HG02763 (cell line): ENCODE results near the gene TBC1D3K.
"Not testable (repeated sequence)": the region's sequence is repeated elsewhere in the genome, so short reads cannot be mapped to it uniquely, and the experiment has no call there.

Experiments
- ATAC-seq: cut with Tn5 transposase; IDR thresholded peaks from one replicate; pipeline ENCODE4 v1.9.1; 2021; ENCODE audit warnings: mild to moderate bottlenecking, moderate library complexity; ENCODE audit not compliant: unreplicated experiment

Gene TBC1D3K

DNA sequence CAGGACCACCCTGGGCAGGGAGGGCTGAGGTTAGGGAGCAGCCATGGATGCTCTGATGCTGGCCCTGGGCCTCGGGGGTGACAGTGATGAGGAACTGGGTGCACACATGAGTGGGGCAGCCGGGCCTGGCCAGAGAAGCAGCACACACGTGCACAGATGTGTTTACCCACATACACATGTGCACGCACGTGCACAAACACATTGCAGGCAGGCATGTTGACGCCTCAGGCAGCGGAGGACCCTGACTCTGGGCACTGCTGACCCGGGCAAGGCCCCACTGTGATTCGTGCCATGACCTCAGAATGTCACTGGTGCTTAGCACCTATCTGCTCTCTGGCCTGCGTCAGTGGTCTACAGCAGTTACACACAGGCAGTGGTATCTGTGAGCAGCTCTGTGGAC is at the start of gene TBC1D3K:
TBC1D3K (plus strand) TSS at position 301 of the 400 bp plus-strand sequence. CDS start 1,585 bp downstream, outside the sequence.
- not testable (repeated sequence) for ATAC-seq

DNA sequence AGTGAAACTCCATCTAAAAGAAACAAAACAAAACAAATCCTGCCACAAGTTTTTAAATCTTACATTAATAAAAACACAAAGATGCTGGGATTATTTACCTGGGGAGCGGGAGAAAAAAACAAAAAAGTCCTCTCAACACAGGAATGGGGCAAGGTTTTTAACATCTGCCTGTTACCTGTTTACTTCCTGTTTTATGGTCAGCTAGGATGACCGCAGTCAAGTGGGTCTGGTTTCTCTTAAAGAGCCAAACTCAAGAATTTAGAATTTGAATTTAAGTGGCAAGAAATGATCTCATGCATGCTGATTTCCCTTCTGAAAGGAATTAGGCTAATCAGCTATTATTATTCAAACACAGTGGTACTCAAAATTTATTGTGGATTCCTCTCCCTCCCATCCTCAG is 39.7 kb upstream of the TBC1D3K start:
- no peak for ATAC-seq

DNA sequence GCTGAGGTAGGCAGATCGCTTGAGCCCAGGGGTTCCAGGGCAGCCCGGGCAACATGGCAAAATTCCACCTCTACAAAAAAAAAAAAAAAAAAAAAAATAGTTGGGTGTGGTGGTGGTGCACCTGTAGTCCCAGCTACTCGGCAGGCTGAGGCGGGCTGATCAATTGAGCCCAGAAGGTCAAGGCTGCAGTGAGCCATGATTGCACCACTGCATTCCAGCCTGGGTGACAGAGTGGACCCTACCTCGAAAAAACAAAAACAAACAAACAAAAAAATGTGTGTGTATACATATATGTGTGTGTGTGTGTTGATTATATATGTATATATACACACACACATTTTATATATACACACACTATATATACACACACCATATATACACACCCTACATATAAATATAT is 39.1 kb upstream of the TBC1D3K start:
- no peak for ATAC-seq

DNA sequence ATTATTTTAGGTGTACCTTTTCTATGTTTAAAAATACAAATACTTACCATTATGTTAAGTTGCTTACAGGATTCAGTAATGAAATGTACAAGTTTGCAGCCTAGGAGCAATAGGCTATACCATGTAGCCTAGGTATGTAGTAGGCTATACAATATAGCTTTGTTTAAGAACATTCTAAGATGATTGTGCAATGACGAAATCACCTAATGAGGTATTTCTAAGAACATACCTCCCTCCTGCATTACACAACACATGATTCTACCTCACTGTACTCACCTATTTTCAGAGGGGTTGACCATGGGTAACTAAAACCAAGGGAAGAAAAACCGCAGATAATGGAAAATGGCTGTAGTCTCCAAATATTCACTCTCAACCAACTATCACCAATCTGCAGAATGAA is 35.3 kb upstream of the TBC1D3K start:
- ATAC-seq, result no peak

DNA sequence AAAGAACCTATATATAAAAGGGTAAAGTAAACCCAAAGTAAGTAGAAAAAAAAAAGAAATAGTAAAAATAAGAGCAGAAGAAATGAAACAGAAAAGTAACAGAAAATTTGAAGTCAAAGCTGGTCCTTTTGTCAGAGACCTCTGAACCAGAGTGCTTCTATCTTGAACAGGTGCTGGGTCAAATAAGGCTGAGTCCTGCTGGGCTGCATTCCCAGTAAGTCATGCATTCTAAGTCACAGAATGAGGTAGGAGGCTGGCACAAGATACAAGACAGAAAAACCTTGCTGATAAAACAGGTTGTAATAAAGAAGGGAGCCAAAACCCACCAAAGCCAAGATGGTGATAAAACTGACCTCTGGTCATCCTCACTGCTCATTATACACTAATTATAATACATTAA is 27.3 kb upstream of the TBC1D3K start:
- ATAC-seq, result not testable (repeated sequence)
